ENCODE data around the gene UCK1. TPM values are rescaled to one million over a fixed set of nuclear protein-coding genes. Genes with fewer than 3 reads are reported as not detected.

The UCK1 gene
- total and polyA plus RNA-seq, 8 donors = 9.9 to 143 (median 31.6) TPM

DNA sequence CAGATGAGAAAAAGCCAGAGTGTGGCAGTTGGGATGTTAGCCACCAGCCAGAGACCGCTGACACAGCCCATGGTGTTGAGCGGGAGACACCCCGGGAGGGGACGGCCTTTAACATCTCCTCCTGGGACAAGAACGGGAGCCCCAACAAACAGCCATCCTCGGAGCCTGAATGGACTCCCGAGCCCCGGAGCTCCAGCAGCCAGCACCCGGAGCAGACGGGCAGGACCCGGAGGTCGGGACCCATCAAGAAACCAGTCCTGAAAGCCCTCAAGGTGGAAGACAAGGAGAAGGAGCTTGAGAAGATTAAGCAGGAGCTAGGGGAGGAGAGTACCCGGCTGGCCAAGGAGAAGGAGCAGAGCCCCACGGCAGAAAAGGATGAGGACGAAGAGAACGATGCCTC is 56.4 kb downstream of the UCK1 start:
- Histone ChIP-seq H3K9me3 (no peaks in the 10 kb centered on the region), H3K4me1 (no peaks in the 10 kb centered on the region), H3K27me3 (no peaks in the 10 kb centered on the region), H3K36me3 (peaks cover 93 to 100% (median 100%) of the 10 kb centered on the region in 4 donors), H3K27ac (no peak overlapping the region), H3K4me3 (no peak overlapping the region)
- intact Hi-C loops (cut with DNase I; ENCODE audit: low total_unique reads) = no loop called here
- TF ChIP-seq, protein P1, sequence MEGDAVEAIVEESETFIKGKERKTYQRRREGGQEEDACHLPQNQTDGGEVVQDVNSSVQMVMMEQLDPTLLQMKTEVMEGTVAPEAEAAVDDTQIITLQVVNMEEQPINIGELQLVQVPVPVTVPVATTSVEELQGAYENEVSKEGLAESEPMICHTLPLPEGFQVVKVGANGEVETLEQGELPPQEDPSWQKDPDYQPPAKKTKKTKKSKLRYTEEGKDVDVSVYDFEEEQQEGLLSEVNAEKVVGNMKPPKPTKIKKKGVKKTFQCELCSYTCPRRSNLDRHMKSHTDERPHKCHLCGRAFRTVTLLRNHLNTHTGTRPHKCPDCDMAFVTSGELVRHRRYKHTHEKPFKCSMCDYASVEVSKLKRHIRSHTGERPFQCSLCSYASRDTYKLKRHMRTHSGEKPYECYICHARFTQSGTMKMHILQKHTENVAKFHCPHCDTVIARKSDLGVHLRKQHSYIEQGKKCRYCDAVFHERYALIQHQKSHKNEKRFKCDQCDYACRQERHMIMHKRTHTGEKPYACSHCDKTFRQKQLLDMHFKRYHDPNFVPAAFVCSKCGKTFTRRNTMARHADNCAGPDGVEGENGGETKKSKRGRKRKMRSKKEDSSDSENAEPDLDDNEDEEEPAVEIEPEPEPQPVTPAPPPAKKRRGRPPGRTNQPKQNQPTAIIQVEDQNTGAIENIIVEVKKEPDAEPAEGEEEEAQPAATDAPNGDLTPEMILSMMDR (IDR thresholded peaks at IDR 0.05) = no peak
- no peak for TF ChIP-seq EP300 (IDR thresholded peaks at IDR 0.05)
- no peak for TF ChIP-seq POLR2AphosphoS5 (IDR thresholded peaks at IDR 0.05)
- TF ChIP-seq POLR2A (IDR thresholded peaks at IDR 0.05) = no peak
- no peak for DNase-seq
- 84 to 92% (median 87%) methylated on average over 16 of the region's 16 CpGs for WGBS, 5 donors

DNA sequence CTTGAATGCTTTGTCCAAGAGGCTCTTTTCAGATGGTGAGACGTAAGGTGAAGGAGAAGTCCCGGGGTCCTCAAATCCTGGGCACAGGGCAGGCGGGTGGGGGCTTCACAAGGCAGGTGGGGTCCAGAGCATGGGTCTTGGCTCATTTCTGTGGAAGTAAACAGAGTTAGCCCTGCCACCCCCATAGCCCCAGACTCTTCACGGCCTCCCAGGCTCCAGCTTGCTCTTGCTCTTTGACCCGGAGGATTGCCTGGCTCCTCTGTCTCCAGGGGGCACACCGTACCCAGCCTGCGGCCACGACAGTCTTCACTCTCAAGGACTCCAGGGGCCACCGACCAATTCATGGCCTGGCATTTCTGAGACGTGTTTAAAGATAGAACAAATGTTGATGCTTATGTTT is 57.2 kb downstream of the UCK1 start:
- no peaks in the 10 kb centered on the region for H3K27me3 ChIP-seq
- no peak overlapping the region for H3K27ac ChIP-seq
- no peaks in the 10 kb centered on the region for H3K9me3 ChIP-seq
- peaks cover 93 to 100% (median 100%) of the 10 kb centered on the region in 4 donors for H3K36me3 ChIP-seq
- no peak overlapping the region for H3K4me3 ChIP-seq
- 77 to 87% (median 79%) methylated on average over 10 of the region's 10 CpGs for WGBS, 5 donors
- TF ChIP-seq POLR2AphosphoS5 (IDR thresholded peaks at IDR 0.05) = no peak
- TF ChIP-seq, protein P1 (IDR thresholded peaks at IDR 0.05) = no peak
- no peak for TF ChIP-seq EP300 (IDR thresholded peaks at IDR 0.05)
- no peak for TF ChIP-seq POLR2A (IDR thresholded peaks at IDR 0.05)
- intact Hi-C loops (cut with DNase I; ENCODE audit: low total_unique reads) = no loop called here
- no peak for DNase-seq
- H3K4me1 ChIP-seq = no peaks in the 10 kb centered on the region

Small RNA genes within 50 kb of the gene (small RNA-seq; reads per million reads assigned to genes)
- 0 to 0.39 (median 0) reads per million in 4 donors for gene SNORD62A
- 0 to 6.9 (median 0.58) reads per million in 4 donors for gene SNORD62B

Other genes starting within 250 kb of the UCK1 start
- 1 to 10 TPM in 3 of 5 donors, under 1 TPM in 1, not detected in 1; 0.29 to 1.8 (median 1.4) TPM for gene PLPP7, start 241.5 kb downstream of the UCK1 start, total RNA-seq
- 1 to 10 TPM in 2 of 3 donors, under 1 TPM in 1; 0.92 to 1.7 (median 1.6) TPM for gene PLPP7, start 241.5 kb downstream of the UCK1 start, polyA plus RNA-seq
- gene PRRC2B, start 137.2 kb downstream of the UCK1 start, total RNA-seq = 100 to 1,000 TPM in 3 of 5 donors, 10 to 100 TPM in 2; 70.6 to 251 (median 135) TPM
- gene PRRC2B, start 137.2 kb downstream of the UCK1 start, polyA plus RNA-seq = 10 to 100 TPM; 26.3 to 36.4 (median 30.5) TPM
- 10 to 100 TPM in 3 of 5 donors, 1 to 10 TPM in 2; 3.5 to 59.7 (median 15.4) TPM for gene POMT1, start 28.3 kb downstream of the UCK1 start, total RNA-seq
- 10 to 100 TPM in 2 of 3 donors, 1 to 10 TPM in 1; 8.7 to 20.3 (median 18.0) TPM for gene POMT1, start 28.3 kb downstream of the UCK1 start, polyA plus RNA-seq
- gene PRRT1B, start 14.3 kb upstream of the UCK1 start, total RNA-seq = 10 to 100 TPM in 1 of 5 donors, 1 to 10 TPM in 1, under 1 TPM in 1, not detected in 2; 0.73 to 10.9 (median 1.8) TPM
- gene PRRT1B, start 14.3 kb upstream of the UCK1 start, polyA plus RNA-seq = 1 to 10 TPM in 2 of 3 donors, under 1 TPM in 1; 0.48 to 3.7 (median 1.4) TPM
- 10 to 100 TPM; 33.2 to 84.6 (median 57.1) TPM for gene RAPGEF1, start 208.8 kb upstream of the UCK1 start, total RNA-seq
- gene RAPGEF1, start 208.8 kb upstream of the UCK1 start, polyA plus RNA-seq = 10 to 100 TPM in 2 of 3 donors, 1 to 10 TPM in 1; 8.4 to 19.1 (median 12.5) TPM

Measured in stomach (tissue), 9 donors.